HL-60 (cell line): ENCODE measurements around the gene LGALS9C.
"Not testable (repeated sequence)": the region's sequence is repeated elsewhere in the genome, so short reads cannot be mapped to it uniquely, and the experiment has no call there.

Source experiments
- GABPA ChIP-seq: IDR thresholded peaks from 2 replicates; pipeline ENCODE4 v1.6.1; 2012; ENCODE audit warnings: low read depth
- POLR2AphosphoS5 ChIP-seq: IDR thresholded peaks from 2 replicates; pipeline ENCODE4 v1.6.1; 2012; ENCODE audit warnings: low read depth
- SPI1 ChIP-seq: IDR thresholded peaks from 2 replicates; pipeline ENCODE4 v1.6.1; 2012; ENCODE audit warnings: low read depth, mild to moderate bottlenecking, borderline replicate concordance
- TF ChIP-seq, protein P1 (sequence below): IDR thresholded peaks from 2 replicates; pipeline ENCODE4 v1.6.1; 2012; ENCODE audit warnings: low read depth; ENCODE audit not compliant: insufficient replicate concordance
- TF ChIP-seq, protein P2 (sequence below): IDR thresholded peaks from one replicate; pipeline ENCODE4 v1.5.1; 2011; ENCODE audit warnings: low read length, control low read depth, inconsistent platforms; ENCODE audit not compliant: insufficient read depth

DNA sequence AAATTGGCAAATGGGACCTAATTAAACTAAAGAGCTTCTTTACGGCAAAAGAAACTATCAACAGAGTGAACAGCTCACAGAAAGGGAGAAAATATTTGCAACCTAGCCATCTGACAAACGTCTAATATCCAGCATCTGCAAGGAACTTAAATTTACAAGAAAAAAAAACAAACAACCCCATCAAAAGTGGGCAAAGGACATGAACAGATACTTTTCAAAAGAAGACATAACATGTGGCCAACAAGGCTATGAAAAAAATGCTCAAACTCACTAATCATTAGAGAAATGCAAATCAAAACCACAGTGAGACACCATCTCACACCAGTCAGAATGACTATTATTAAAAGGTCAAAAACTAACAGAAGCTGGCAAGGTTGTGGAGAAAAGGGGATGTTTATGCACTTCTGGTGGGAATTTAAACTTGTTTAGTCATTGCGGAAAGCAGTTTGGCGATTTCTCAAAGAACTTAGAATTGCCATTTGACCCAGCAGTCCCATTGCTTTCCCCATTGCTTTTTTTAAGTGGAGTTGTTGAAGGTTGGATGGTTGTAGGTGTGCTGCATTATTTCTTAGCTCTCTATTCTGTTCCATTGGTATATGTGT, 52.4 kb downstream of the LGALS9C start:
- TF ChIP-seq, protein P1, sequence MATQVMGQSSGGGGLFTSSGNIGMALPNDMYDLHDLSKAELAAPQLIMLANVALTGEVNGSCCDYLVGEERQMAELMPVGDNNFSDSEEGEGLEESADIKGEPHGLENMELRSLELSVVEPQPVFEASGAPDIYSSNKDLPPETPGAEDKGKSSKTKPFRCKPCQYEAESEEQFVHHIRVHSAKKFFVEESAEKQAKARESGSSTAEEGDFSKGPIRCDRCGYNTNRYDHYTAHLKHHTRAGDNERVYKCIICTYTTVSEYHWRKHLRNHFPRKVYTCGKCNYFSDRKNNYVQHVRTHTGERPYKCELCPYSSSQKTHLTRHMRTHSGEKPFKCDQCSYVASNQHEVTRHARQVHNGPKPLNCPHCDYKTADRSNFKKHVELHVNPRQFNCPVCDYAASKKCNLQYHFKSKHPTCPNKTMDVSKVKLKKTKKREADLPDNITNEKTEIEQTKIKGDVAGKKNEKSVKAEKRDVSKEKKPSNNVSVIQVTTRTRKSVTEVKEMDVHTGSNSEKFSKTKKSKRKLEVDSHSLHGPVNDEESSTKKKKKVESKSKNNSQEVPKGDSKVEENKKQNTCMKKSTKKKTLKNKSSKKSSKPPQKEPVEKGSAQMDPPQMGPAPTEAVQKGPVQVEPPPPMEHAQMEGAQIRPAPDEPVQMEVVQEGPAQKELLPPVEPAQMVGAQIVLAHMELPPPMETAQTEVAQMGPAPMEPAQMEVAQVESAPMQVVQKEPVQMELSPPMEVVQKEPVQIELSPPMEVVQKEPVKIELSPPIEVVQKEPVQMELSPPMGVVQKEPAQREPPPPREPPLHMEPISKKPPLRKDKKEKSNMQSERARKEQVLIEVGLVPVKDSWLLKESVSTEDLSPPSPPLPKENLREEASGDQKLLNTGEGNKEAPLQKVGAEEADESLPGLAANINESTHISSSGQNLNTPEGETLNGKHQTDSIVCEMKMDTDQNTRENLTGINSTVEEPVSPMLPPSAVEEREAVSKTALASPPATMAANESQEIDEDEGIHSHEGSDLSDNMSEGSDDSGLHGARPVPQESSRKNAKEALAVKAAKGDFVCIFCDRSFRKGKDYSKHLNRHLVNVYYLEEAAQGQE: not testable (repeated sequence)
- TF ChIP-seq, protein P2, sequence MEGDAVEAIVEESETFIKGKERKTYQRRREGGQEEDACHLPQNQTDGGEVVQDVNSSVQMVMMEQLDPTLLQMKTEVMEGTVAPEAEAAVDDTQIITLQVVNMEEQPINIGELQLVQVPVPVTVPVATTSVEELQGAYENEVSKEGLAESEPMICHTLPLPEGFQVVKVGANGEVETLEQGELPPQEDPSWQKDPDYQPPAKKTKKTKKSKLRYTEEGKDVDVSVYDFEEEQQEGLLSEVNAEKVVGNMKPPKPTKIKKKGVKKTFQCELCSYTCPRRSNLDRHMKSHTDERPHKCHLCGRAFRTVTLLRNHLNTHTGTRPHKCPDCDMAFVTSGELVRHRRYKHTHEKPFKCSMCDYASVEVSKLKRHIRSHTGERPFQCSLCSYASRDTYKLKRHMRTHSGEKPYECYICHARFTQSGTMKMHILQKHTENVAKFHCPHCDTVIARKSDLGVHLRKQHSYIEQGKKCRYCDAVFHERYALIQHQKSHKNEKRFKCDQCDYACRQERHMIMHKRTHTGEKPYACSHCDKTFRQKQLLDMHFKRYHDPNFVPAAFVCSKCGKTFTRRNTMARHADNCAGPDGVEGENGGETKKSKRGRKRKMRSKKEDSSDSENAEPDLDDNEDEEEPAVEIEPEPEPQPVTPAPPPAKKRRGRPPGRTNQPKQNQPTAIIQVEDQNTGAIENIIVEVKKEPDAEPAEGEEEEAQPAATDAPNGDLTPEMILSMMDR: not testable (repeated sequence)
- not testable (repeated sequence) for TF ChIP-seq GABPA, POLR2AphosphoS5, SPI1
